ENCODE results near the gene TRIO. TPM values are rescaled to one million over a fixed set of nuclear protein-coding genes. Genes with fewer than 3 reads are reported as not detected.
"Not testable (repeated sequence)": the region's sequence is repeated elsewhere in the genome, so short reads cannot be mapped to it uniquely, and the experiment has no call there.

Gene TRIO
- 1 to 10 TPM; 3.7 to 4.2 TPM for total RNA-seq

DNA sequence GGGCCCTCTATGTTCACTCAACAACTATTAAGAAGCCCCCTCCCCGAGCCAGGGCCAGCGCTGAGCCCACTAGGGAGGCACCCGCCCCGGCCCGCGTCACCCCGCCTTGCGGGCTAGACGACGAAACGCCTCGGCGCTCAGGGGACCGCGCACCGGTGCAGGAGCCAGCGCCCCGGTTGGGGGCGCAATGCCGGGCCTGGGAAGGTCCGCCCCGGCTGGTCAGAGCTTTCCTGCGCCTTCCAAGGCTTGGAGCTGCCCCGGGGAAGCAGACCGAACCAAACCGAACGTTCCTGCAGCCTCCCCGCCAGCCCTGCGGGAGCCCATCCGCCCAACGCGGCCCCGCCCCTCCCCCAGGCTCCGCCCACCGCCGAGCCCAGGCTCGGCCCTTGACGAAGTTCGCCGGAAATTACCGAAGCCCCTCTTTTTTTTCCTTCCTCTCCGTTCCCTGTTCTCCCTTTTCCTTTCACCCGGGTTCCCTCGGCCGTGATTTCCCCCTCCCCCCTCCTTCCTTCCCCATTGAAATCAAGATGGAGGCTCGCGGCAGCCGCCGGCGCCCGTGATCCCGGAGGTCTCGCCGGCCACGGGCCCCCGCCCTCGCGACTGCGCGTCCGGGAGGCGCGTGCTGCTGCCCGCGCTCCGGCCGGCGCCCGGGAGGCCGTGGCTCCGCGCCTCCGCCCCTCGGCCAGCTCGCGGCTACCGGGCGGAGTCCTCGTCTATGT lies at the start of gene TRIO:
TSS of gene TRIO (plus strand) at position 516 of the 719 bp plus-strand sequence. CDS start 384 bp downstream, outside the sequence.
- POLR2A ChIA-PET, result no interaction called here
- CTCF ChIA-PET, result no interaction called here

- POLR2A ChIA-PET, CTCF ChIA-PET: not testable (repeated sequence)
Measured at GRCh38 chr5:14097380-14097779, 45.8 kb upstream of the TRIO start.

DNA sequence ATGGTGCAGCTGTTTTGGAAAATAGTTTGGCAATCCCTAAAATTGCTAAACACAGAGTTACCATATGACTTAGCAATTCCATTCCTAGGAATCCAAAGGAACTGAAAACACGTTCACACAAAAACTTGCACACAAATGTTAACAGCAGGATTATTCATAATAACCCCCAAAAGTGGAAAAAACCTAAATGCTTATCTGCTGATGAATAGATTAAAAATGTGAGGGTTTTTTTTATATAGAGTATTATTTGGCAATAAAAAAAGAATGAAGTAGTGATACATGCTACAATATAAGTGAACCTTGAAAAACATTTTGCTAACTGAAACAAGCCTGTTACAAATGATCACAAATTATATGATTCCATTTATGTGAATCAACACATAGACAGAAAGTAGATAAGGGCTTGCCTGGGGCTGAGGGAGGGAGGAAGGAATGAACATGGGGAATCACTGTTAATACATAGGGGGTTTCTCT lies 45.1 kb upstream of the TRIO start:
- ChIA-PET POLR2A (no interaction called here), CTCF (no interaction called here)

- POLR2A ChIA-PET, result no interaction called here
- CTCF ChIA-PET, result interaction anchor here (0.7 kb wide), 1 partner anchor 86 kb away, joined by 3 read pairs; no protein-coding TSS in a partner anchor
Measured at GRCh38 chr5:14100281-14100680, 42.9 kb upstream of the TRIO start.

DNA sequence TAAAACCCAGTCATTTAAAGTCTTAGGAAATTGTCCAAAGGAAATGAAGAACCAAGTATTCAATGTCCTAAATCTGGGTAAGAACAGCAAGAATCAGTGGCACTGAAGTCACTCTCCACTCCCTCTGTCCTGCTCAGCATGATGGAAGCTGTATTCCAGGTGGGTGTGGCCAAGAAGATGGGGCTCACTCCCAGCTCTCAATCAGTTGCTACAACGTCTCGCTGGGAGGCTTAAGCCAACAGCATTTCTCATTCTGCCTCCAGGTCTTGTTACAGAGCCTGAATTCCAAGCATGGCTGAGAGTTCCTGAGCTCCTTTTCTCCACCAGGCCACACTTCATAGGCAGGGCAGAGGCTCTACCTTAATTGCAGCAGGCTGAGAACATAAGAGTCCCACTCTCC lies 41.2 kb upstream of the TRIO start:
- CTCF ChIA-PET, result no interaction called here

DNA sequence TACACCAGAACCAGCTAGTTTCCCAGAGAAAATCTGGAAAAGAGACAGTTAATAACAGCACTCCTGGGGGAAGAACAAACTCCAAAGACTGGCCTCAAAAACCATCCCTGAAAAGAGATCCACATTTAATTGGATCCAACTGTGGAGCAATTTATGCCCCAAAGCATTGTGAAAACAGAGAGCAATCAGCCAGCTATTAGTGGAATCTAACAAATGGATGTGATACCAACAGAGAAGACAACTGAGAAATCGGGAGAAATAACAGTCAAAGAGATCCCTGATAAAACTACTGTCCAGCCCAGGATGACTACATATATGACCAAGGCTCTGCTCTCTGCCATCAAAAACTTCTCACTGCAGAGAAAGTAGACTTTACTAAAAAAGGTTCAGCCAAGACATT lies 40.5 kb upstream of the TRIO start:
- CTCF ChIA-PET, result no interaction called here
- POLR2A ChIA-PET, result no interaction called here

More for the DNA sequence above, 41.2 kb upstream of the TRIO start:
- POLR2A ChIA-PET, result no interaction called here

GRCh38 chr5:14105718-14106410 lies 37.3 kb upstream of the TRIO start:
- POLR2A ChIA-PET, result no interaction called here
- CTCF ChIA-PET, result no interaction called here

GRCh38 chr5:14107536-14107935 lies 35.6 kb upstream of the TRIO start:
- CTCF ChIA-PET, result no interaction called here
- POLR2A ChIA-PET, result no interaction called here

DNA sequence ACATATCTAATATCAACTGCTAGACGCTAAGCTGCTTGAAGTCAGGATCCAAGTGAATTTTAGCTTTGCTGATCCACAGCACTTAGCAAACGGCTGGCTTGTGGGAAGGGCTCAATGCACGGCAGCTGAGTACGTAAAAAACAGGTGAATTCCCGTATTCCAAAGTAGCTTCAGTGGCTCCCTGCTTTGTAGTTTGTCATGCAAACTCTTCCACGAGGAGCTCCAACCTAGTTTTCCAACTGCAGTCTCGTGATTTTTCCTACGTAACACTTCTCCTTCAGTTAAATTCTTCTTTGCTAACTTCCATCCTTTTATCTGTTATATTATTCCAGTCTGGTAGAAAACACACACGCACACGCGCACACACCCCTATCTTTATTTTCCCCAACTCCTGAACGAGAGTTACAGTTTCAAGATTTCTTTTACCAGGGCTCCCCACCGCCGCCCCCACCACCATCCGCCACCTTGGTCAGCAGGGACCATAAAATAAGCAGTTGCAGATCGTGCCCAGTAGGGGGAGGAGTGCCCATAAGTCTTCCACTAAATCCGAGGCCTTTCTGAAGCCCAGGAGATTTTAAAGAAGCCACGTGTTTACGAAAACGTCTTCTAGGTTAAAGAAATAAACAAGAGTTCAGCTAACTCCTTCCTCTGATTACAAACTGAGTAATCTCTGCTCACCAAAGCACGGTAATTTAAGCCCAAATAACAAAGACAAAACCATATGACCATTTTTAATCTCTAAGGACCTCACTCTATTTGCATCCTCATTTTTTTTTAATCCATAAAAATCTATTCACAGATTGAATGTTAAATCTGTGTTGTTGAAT lies 34.8 kb upstream of the TRIO start:
- CTCF ChIA-PET, result no interaction called here
- POLR2A ChIA-PET, result no interaction called here

DNA sequence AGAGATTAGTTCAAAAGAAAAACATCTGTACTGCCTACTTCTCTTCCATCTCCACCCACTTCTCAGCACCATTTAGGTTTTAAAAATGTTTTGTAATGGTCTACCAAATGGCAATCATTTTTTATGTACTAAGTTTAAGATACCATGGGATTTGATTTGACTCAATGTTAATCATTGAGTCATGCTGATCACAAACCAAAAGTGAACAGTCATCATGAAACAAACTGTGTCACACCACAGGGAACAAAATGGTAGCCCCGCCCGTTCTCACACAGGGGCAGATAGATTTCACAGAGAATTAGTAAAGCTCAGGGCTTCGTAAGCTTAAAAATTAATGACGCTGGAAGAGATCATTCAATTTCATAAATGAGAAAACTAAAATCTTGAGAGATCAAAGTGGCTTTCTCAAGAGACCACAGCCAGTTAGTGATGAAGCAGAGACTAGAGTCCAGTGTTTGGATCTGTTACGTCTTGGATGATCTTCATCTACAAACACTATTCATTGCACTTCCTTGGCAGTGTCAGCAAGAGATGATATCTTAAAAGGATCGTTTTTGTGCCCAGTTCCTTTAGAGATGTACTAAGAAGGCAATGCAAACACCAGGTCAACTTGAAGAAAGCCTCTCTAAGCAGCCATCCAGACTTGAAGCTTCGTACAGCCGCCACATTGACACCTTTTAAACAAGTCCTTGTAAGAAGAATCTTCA lies 33.9 kb upstream of the TRIO start:
- POLR2A ChIA-PET, result no interaction called here

GRCh38 chr5:14109771-14110170 lies 33.4 kb upstream of the TRIO start:
- ChIA-PET CTCF (interaction anchor here (1.2 kb wide), 1 partner anchor 160 kb away, joined by 3 read pairs; no protein-coding TSS in a partner anchor), POLR2A (no interaction called here)

More for the DNA sequence above, 33.9 kb upstream of the TRIO start:
- CTCF ChIA-PET, result interaction anchor here (1.2 kb wide), 1 partner anchor 161 kb away, joined by 3 read pairs; no protein-coding TSS in a partner anchor

DNA sequence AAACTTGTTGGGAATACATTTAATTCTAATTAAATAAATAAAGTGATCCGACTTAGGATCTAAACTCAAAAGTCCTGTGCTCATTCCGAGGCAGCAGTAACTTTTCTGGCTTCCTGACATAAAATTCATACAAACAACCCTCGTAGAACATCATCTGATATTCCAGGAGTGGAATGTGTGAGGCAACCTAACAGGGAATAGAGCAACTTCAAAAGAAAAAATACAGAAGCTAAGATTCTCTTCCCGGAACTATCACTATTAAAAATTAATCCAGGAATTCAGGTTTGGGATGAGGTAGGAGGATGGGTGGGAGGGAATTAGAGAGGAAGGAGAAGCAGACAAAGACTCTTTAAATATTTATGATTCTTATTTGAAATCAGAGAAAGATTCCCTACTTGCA lies 32.9 kb upstream of the TRIO start:
- CTCF ChIA-PET, result interaction anchor here (1.2 kb wide), 1 partner anchor 160 kb away, joined by 3 read pairs; no protein-coding TSS in a partner anchor
- POLR2A ChIA-PET, result no interaction called here

GRCh38 chr5:14110680-14111079 lies 32.5 kb upstream of the TRIO start:
- ChIA-PET POLR2A (no interaction called here), CTCF (no interaction called here)

GRCh38 chr5:14112998-14113652 lies 30.0 kb upstream of the TRIO start:
- CTCF ChIA-PET, result no interaction called here

GRCh38 chr5:14114615-14115251 lies 28.4 kb upstream of the TRIO start:
- ChIA-PET CTCF (no interaction called here), POLR2A (no interaction called here)

More at GRCh38 chr5:14112998-14113652, 30.0 kb upstream of the TRIO start:
- POLR2A ChIA-PET, result no interaction called here

DNA sequence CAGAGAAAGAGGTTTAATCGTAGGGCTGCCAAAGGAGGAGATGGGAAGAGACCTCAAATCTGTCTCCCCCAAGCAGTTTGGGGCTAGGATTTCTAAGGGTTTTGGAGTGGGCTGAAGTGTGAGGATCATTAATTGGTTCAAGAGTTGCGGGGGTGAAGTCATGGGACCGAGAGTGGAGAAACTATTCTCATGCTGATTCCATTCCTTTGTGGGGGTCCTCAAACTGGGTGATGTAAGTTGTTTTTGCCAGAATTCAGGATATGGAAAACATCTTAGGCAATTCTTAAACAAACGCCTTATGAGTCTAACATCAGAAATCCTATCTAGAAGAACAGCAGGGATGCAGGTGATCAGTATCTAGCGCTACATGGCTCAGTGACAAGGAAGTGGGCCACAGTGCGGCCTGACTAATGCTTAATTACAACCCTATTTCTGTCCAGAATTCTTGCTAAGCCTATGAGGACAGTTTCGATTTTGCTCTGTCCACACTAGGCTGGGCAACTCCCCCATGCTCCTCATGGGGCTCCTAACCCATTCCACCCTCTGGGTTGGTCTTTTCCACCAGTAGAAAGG lies 27.7 kb upstream of the TRIO start:
- CTCF ChIA-PET, result no interaction called here
- POLR2A ChIA-PET, result no interaction called here

- ChIA-PET CTCF (no interaction called here), POLR2A (no interaction called here)
Measured at GRCh38 chr5:14118551-14119320, 24.4 kb upstream of the TRIO start.

- POLR2A ChIA-PET, result no interaction called here
- CTCF ChIA-PET, result no interaction called here
Measured at GRCh38 chr5:14120176-14120575, 23.0 kb upstream of the TRIO start.
